AG20443 (cell line): Measurements from ENCODE around the gene TBC1D21.

Experiments used
- DNase-seq: peaks from one replicate; pipeline ENCODE4 v3.0.0; 2012; ENCODE audit warnings: low spot score, mixed read lengths

Gene TBC1D21

GRCh38 chr15:73873456-73873855, at the start of gene TBC1D21:
Gene TBC1D21 (plus strand): TSS chr15:73873564. CDS start chr15:73873710, 146 bp downstream.
- DNase-seq = no peak

GRCh38 chr15:73826711-73827251, 46.6 kb upstream of the TBC1D21 start:
- no peak for DNase-seq

GRCh38 chr15:73829523-73829922, 43.8 kb upstream of the TBC1D21 start:
- no peak for DNase-seq

- no peak for DNase-seq
Measured at GRCh38 chr15:73832657-73833056, 40.7 kb upstream of the TBC1D21 start.

DNA sequence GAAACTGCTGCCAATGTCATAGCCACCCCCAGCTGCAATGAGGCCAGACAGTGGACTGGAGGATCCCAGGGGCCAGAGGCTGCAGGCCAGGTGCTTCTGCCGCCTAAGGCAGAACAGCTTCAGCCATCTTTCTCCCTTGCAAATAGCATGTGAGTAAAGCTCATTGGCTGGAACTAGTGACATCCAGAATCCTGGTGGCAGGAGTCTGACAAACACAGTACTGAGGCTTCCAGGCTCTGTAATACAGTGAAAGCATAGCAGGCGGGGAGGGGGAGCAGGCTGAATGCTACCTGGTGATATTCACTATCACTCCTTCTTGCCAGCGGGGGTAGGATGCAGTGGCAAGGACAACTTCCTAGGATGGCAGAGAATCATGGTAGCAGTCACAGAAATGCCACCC, 36.5 kb upstream of the TBC1D21 start:
- DNase-seq = no peak

DNA sequence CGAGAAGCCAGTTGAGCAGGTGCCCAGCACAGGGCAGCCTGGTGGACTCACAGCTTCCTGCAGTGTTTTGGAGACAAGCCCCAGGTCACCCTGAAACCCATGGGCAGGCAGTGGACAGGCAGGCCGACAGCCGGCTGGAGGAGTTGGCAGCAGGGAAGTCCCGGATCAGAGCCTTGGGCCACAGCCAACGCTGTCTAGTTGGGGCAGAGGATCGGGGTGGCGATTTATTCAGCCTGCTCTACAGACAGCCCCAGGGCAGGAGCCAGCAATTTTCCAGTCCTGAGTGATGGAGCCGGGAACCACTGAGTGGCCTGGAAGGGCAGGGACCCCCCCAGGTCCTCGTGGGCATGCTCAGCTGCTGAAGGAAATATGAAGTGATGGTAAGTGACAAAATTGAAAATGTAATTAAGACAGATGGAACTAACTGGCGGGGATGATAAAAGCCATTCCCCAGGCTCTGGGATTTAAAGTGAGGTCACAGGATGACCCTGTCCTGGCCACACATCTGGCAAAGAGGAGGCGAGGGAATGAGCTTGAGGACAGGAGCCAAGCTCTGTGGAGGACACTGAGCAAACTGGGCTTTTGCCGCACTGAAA, 34.4 kb upstream of the TBC1D21 start:
- peak; percentile 51 for DNase-seq

GRCh38 chr15:73839699-73840377, 33.5 kb upstream of the TBC1D21 start:
- DNase-seq = no peak

GRCh38 chr15:73840771-73841170, 32.6 kb upstream of the TBC1D21 start:
- DNase-seq = no peak

- no peak for DNase-seq
Measured at GRCh38 chr15:73841756-73842725, 31.3 kb upstream of the TBC1D21 start.

GRCh38 chr15:73843787-73844186, 29.6 kb upstream of the TBC1D21 start:
- no peak for DNase-seq

DNA sequence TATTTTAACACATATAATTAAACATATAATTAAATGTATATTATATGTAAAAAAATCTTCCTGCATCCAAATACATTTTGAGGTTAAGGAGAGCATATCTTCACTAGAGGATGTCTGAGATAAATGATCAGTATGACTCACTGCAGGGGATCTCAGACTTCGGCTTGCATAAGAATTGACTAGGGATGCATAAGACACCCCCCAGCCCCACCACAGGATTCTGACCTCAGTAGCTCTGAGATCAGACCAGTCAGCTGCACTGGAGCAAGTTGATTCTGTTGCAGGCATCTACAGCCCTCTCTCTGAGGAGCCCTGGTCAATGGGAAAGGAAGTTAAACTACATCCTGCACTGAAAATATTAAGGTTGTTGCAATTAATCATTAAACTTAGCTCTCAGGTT, 29.0 kb upstream of the TBC1D21 start:
- DNase-seq = no peak

DNA sequence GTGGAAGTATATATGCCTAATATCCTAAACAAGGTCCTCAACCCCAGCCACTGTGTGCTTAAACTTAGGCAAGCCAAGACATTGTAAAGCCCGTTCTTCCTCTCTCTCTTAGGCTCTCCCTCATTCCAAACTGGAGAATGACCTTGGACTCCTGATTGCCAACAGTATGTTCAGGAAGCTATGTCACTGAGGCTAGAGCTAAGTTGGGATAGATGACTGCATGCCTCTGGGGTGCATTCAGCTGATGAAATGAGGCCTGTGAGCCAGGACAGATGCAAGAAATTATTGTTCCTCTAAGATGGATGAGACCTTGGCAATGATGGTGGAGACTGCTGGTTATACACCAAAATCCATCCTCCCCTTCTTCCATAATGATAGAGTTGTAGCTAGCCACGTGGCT, 27.9 kb upstream of the TBC1D21 start:
- DNase-seq = no peak

DNA sequence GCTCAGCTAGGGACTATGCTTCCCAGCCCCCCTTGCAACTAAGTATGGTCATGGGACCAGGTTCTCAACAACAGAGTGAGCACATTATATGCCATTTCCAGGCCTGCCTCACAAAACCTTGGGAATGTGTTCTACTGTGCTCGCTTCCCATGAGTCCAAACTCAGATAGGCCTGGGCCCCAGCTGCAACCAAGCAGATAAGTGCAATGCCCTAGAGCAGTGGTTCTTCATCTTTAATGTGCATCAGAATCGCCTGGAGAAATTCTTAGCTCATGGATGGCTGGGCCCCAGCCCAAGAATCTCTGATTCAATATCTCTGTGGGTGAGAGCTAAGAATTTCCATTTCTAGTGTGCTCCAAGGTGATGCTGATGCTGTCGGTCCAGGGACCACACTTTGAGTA, 27.5 kb upstream of the TBC1D21 start:
- DNase-seq = no peak

- no peak for DNase-seq
Measured at GRCh38 chr15:73849641-73850040, 23.7 kb upstream of the TBC1D21 start.

DNA sequence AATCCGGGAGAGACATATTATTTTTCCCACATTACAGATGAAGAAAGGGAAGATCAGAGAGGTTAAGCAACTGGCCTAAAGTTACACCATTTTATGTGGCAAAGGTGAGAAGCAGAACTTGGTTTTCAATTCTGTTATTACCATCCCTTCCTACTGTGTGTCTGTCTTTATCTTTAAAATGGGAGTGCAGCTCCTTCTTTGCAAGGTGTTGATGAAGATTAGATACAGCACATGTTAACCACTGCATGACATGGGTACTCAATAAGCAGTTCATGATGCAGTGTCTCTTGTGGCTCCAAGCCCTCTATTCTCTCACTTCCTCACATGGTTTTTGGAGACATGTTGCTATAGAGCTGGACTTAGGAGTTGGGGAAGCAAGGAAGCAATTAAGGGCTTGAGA, 23.1 kb upstream of the TBC1D21 start:
- no peak for DNase-seq

- peak; percentile 61 for DNase-seq
Measured at GRCh38 chr15:73851689-73852088, 21.7 kb upstream of the TBC1D21 start.

DNA sequence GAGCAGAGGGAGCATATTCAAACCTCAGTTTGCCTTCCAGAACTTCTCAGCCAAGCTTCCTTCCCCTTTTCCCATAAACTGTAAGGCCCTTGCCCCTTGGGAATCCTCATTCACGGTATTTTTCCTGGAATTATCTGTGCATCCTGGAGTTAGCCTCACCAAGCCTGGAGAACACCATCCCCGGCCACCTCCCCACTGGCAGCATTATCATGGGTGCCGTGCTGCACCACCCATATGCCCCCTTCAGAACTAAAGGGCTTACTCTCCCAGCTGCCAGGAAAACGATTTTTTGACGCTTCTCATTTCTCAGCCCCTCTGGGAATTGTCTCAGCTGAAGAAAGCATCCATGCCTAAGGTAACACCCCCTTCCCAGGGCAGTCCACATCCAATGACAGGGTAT, 20.9 kb upstream of the TBC1D21 start:
- DNase-seq = no peak

GRCh38 chr15:73854265-73854664, 19.1 kb upstream of the TBC1D21 start:
- DNase-seq = no peak

GRCh38 chr15:73856458-73857192, 16.7 kb upstream of the TBC1D21 start:
- no peak for DNase-seq

GRCh38 chr15:73857193-73857920, 16.0 kb upstream of the TBC1D21 start:
- no peak for DNase-seq

DNA sequence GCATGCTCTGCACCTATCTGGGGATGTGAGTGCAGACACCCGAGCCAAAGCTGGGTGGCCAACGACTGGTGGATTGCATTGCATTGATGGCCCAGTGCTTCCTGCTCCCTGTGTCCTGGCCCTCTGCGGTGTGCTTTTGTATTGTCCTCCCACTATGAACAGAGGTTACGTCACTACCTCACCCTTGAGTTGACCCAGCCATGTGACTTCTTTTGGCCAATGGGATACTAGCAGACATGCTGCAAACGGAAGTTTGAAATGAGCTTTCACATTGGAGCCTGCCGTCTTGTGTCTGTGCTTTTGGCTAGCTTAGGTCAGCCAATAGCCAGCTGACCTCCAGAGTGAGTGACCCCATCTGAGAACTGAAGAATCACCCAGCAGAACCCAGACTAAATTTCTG, 15.3 kb upstream of the TBC1D21 start:
- no peak for DNase-seq
